Smooth muscle cell (in vitro differentiated cells): ENCODE measurements around the gene MSN. TPM values are rescaled to one million over a fixed set of nuclear protein-coding genes. Genes with fewer than 3 reads are reported as not detected.

Experiments used
- DNase-seq: peaks from one replicate; lab custom pipeline; 2025; ENCODE audit not compliant: unreplicated experiment; lab: John Stamatoyannopoulos, UW
- H2AFZ ChIP-seq: fragments of 200-600 bp; sonication (generic); 2 replicates; pipeline ENCODE4 v1.6.0; 2016; ENCODE audit warnings: antibody characterized with exemption, low read depth, mild to moderate bottlenecking
- H3F3A ChIP-seq: fragments of 200-600 bp; sonication (generic); 2 replicates; pipeline ENCODE4 v1.6.0; 2017; ENCODE audit warnings: antibody characterized with exemption, low read depth
- H3K27ac ChIP-seq: fragments of 200-600 bp; sonication (generic); 2 replicates; pipeline ENCODE4 v1.5.1; 2016; ENCODE audit warnings: low read depth, mild to moderate bottlenecking
- H3K27me3 ChIP-seq: fragments of 200-600 bp; sonication (generic); 2 replicates; pipeline ENCODE4 v1.6.1; 2016; ENCODE audit warnings: low read depth, mild to moderate bottlenecking
- H3K36me3 ChIP-seq: fragments of 200-600 bp; sonication (generic); 2 replicates; pipeline ENCODE4 v1.5.1; 2016; ENCODE audit warnings: low read depth
- H3K4me1 ChIP-seq: fragments of 200-600 bp; sonication (generic); 2 replicates; pipeline ENCODE4 v1.5.1; 2016; ENCODE audit warnings: low read depth
- H3K4me2 ChIP-seq: fragments of 200-600 bp; sonication (generic); 2 replicates; pipeline ENCODE4 v1.6.0; 2016; ENCODE audit warnings: mild to moderate bottlenecking
- H3K4me3 ChIP-seq: fragments of 200-600 bp; sonication (generic); 2 replicates; pipeline ENCODE4 v1.5.1; 2016; ENCODE audit warnings: mild to moderate bottlenecking
- H3K79me2 ChIP-seq: fragments of 200-600 bp; sonication (generic); 2 replicates; pipeline ENCODE4 v1.6.0; 2016; ENCODE audit warnings: low read depth, mild to moderate bottlenecking
- H3K9ac ChIP-seq: fragments of 200-600 bp; sonication (generic); 2 replicates; pipeline ENCODE4 v1.6.0; 2016; ENCODE audit warnings: low read depth
- H3K9me3 ChIP-seq: fragments of 200-600 bp; sonication (generic); replicated peaks from 2 replicates; pipeline ENCODE4 v1.5.1; 2016; ENCODE audit warnings: low read depth
- H4K20me1 ChIP-seq: fragments of 200-600 bp; sonication (generic); 2 replicates; pipeline ENCODE4 v1.6.0; 2016; ENCODE audit warnings: low read depth
- WGBS: methylation state at CpG from one replicate; pipeline ENCODE4 v1.1.7; 2016; ENCODE audit warnings: low lambda C conversion rate; 5-methylcytosine and 5-hydroxymethylcytosine counted together
- polyA plus RNA-seq: library from polyadenylated mRNA; unstranded; fragments of >200 nt; fragmentation: Nextera tagmentation; extraction: Ambion mirVana; gene quantifications from 2 replicates; pipeline ENCODE4 v1.2.1, GENCODE V29; 2016
- total RNA-seq: library from RNA; depleted of rRNA; stranded (reverse); fragments of >200 nt; gene quantifications from 2 replicates; pipeline ENCODE4 v1.2.3, GENCODE V29; 2014
- TF ChIP-seq, protein P1 (sequence below): fragments of 200-600 bp; sonication (generic); IDR thresholded peaks from 2 replicates; pipeline ENCODE4 v1.5.1; 2017; ENCODE audit warnings: borderline replicate concordance, mild to moderate bottlenecking, antibody characterized with exemption; ENCODE audit not compliant: insufficient read depth, poor library complexity, severe bottlenecking

The MSN gene
- total and polyA plus RNA-seq, 2 experiments from 2014 or later, result 355 to 416 TPM

- TF ChIP-seq, protein P1, sequence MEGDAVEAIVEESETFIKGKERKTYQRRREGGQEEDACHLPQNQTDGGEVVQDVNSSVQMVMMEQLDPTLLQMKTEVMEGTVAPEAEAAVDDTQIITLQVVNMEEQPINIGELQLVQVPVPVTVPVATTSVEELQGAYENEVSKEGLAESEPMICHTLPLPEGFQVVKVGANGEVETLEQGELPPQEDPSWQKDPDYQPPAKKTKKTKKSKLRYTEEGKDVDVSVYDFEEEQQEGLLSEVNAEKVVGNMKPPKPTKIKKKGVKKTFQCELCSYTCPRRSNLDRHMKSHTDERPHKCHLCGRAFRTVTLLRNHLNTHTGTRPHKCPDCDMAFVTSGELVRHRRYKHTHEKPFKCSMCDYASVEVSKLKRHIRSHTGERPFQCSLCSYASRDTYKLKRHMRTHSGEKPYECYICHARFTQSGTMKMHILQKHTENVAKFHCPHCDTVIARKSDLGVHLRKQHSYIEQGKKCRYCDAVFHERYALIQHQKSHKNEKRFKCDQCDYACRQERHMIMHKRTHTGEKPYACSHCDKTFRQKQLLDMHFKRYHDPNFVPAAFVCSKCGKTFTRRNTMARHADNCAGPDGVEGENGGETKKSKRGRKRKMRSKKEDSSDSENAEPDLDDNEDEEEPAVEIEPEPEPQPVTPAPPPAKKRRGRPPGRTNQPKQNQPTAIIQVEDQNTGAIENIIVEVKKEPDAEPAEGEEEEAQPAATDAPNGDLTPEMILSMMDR, result no peak
- Histone ChIP-seq H3K27me3 (no peaks in the 10 kb centered on the region), H3K4me1 (peaks cover 7% of the 10 kb centered on the region), H3K36me3 (no peaks in the 10 kb centered on the region), H3K4me3 (no peak overlapping the region), H3K79me2 (peaks cover 74% of the 10 kb centered on the region), H4K20me1 (peaks cover 60% of the 10 kb centered on the region), H3F3A (peaks cover 5% of the 10 kb centered on the region), H2AFZ (no peak overlapping the region), H3K27ac (peak overlapping the region; percentile 85), H3K9ac (peak overlapping the region; percentile 35), H3K4me2 (peak overlapping the region; percentile 51), H3K9me3 (no peaks in the 10 kb centered on the region)
- WGBS, result 35% methylated on average over 5 of the region's 5 CpGs
- DNase-seq, result no peak
These were observed 38.8 kb downstream of the MSN start for GRCh38 chrX:65706041-65706828.

- peaks cover 63% of the 10 kb centered on the region for H4K20me1 ChIP-seq
- H3K9ac ChIP-seq, result no peak overlapping the region
- peaks cover 5% of the 10 kb centered on the region for H3F3A ChIP-seq
- DNase-seq, result no peak
- peaks cover 73% of the 10 kb centered on the region for H3K79me2 ChIP-seq
- no peak overlapping the region for H3K4me2 ChIP-seq
- TF ChIP-seq, protein P1, result no peak
- no peak overlapping the region for H3K4me3 ChIP-seq
- no peaks in the 10 kb centered on the region for H3K9me3 ChIP-seq
- peak overlapping the region; percentile 85 for H3K27ac ChIP-seq
- no peak overlapping the region for H2AFZ ChIP-seq
- 52% methylated on average over 2 of the region's 2 CpGs for WGBS
- no peaks in the 10 kb centered on the region for H3K27me3 ChIP-seq
- H3K4me1 ChIP-seq, result peaks cover 7% of the 10 kb centered on the region
- H3K36me3 ChIP-seq, result no peaks in the 10 kb centered on the region
These were observed 39.7 kb downstream of the MSN start for GRCh38 chrX:65707151-65707550.

GRCh38 chrX:65712005-65712806 is 44.8 kb downstream of the MSN start:
- Histone ChIP-seq H3K27me3 (no peaks in the 10 kb centered on the region), H3K79me2 (peaks cover 96% of the 10 kb centered on the region), H3K4me3 (no peak overlapping the region), H3K27ac (peak overlapping the region; percentile 40), H3K9me3 (no peaks in the 10 kb centered on the region), H3F3A (peaks cover 5% of the 10 kb centered on the region), H3K4me1 (no peaks in the 10 kb centered on the region), H3K9ac (no peak overlapping the region), H3K36me3 (no peaks in the 10 kb centered on the region), H3K4me2 (no peak overlapping the region), H4K20me1 (peaks cover 91% of the 10 kb centered on the region), H2AFZ (no peak overlapping the region)
- 58% methylated on average over 6 of the region's 6 CpGs for WGBS
- no peak for DNase-seq
- TF ChIP-seq, protein P1, result no peak
